HG03439 (cell line): ENCODE measurements around the gene ZNF521.

ENCODE experiments used
- ATAC-seq: cut with Tn5 transposase; IDR thresholded peaks from one replicate; pipeline ENCODE4 v1.9.1; 2021; ENCODE audit warnings: mild to moderate bottlenecking, moderate library complexity; ENCODE audit not compliant: unreplicated experiment

Gene ZNF521

GRCh38 chr18:25171334-25171733, 180.6 kb downstream of the ZNF521 start:
- ATAC-seq = no peak

- no peak for ATAC-seq
Measured at GRCh38 chr18:25170402-25170801, 181.6 kb downstream of the ZNF521 start.

GRCh38 chr18:25169701-25170100, 182.3 kb downstream of the ZNF521 start:
- no peak for ATAC-seq

GRCh38 chr18:25167612-25168410, 184.2 kb downstream of the ZNF521 start:
- ATAC-seq = no peak

GRCh38 chr18:25166113-25166512, 185.9 kb downstream of the ZNF521 start:
- no peak for ATAC-seq

DNA sequence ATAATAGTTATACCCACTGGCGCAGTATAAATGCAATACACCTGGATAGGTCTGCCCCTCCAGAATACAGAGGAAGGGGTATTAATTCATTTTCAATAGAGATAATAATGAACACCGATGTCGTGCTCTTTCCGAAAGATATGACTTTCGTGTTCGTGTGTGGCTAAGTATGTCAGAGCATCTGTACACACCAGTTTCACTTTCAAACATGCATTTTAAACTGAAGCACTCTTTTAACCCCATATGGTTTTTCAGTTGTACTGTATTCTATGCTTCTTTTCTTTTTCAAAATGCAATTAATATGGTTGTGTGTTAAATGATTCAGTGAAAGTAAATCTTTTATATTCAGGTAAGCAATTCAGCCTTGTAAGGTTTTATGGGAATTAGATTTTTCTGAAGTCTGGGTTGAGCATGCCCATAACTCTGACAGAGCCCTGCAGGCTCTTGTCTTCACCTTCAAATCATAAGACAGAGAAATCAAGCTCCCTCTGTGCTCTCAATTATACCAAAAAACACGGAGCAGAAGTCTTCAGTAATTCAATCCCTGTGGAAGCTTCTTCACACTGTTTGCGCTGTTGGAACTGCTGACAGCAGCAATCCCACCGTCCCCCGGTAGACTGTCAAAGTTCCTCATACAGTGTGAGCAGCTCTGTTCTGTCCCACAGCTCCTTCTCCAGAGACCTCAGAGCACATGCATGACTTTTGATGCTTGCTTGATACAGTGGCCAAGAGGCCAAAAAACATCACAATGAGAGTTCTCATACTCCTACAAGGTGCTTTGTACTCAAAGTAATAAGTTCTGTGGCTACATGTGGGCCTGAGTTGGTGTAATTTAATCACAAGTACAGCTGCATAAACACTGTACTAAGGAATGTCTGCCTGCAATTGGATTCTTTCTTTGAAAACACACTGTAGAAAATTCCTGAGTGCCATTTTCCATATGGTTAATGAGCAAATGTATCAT, 186.8 kb downstream of the ZNF521 start:
- peak; percentile 86 for ATAC-seq

- peak; percentile 23 for ATAC-seq
Measured at GRCh38 chr18:25164211-25164847, 187.6 kb downstream of the ZNF521 start.

- no peak for ATAC-seq
Measured at GRCh38 chr18:25153426-25153825, 198.5 kb downstream of the ZNF521 start.

DNA sequence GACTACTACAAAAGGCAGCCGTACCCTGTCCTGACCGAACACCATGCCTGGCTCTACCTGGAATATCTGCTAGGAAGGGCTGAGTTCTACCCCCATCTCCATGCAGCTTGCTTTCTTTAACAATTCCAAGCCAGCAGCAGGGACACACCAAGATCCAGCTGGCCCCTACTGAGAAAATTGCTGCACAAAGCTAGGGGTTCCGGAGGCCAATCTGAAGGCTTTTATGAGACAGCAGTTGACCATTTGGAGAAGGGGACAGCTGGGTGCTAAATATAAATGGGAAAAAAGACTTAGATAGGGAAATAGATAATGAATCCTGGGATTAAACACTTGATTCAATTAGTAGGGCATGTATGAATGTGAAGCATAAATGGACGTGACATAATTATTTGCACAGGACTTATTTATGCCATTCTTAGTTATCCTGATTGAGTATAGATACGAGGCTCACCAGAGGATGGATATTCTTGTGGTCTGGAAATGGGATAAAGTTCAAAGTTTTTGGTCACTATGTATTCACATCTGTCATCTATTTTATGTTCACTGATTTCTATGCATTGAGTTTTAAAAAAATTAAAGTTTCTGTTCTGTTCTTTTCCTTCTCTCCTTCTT, 204.0 kb downstream of the ZNF521 start:
- ATAC-seq = no peak

DNA sequence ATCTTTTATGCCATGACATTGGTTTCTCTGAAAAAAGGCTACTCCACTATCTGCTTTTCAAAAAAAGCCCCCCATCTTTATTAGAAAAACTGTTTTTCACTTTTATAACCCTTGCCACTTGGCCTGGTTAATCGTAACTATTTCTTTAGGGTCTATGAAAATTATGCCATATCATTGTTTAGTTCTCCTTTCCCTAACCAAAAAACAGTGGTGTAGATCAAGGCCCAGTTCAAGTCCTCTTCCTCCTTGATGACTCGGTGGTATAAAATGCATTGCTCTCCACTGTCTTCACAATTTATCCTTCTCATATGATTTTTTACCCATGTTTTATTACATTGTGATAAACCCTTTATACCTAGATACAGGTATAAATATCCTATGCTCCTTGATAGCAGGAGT, 205.5 kb downstream of the ZNF521 start:
- ATAC-seq = no peak

DNA sequence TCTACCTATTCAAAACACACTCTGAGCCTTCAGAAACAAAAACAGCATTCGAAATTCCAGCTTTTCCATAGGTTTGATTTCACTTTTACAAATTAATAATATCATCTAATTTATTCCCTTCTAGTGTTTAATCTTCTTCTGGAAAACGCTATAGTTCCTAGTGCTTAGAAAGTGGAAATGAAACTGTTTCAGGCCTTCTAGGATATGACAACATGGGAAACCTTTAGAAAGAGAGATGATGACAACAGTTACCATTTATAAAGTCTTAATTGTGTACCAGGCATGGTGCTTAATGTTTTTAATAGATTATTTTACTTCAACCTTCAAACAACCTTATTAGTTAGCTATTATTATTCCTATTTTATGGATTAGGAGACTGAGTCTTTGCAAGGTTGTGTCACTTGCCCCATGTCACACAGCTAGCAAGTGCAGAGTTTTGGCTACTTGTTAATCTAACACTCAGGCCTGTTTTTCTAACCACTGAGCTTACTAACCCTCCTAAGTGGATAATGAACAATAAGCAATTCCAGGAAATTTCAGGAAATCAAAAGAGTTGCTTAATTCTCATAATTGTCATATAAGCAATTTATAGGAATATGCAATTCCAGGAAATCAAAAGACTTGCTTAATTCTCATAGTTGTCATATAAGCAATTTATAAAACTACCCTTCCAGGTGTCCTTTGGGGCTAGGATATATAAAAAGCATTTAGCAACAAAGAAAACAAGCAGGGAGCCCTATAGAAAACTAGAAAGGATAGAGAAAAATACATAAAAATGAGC, 206.0 kb downstream of the ZNF521 start:
- no peak for ATAC-seq

GRCh38 chr18:25144820-25145219, 207.1 kb downstream of the ZNF521 start:
- ATAC-seq = no peak

- ATAC-seq = no peak
Measured at GRCh38 chr18:25141886-25142285, 210.1 kb downstream of the ZNF521 start.

- no peak for ATAC-seq
Measured at GRCh38 chr18:25141399-25141798, 210.6 kb downstream of the ZNF521 start.

GRCh38 chr18:25140962-25141308, 211.0 kb downstream of the ZNF521 start:
- no peak for ATAC-seq

- no peak for ATAC-seq
Measured at GRCh38 chr18:25140124-25140961, 211.6 kb downstream of the ZNF521 start.

DNA sequence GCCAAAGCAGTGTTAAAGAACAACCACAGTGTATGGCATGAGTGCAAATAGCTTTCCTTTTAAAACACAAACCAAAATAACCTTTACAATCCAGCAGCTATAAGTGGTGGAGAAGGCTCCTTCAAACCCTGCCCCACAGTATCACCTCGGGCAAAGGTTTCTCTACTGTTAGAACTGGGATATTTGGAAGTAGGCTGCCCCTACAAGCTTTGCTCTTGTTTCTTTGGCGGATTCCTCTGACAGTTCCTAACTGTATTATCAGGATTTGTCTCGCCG, 214.8 kb downstream of the ZNF521 start:
- ATAC-seq = no peak

DNA sequence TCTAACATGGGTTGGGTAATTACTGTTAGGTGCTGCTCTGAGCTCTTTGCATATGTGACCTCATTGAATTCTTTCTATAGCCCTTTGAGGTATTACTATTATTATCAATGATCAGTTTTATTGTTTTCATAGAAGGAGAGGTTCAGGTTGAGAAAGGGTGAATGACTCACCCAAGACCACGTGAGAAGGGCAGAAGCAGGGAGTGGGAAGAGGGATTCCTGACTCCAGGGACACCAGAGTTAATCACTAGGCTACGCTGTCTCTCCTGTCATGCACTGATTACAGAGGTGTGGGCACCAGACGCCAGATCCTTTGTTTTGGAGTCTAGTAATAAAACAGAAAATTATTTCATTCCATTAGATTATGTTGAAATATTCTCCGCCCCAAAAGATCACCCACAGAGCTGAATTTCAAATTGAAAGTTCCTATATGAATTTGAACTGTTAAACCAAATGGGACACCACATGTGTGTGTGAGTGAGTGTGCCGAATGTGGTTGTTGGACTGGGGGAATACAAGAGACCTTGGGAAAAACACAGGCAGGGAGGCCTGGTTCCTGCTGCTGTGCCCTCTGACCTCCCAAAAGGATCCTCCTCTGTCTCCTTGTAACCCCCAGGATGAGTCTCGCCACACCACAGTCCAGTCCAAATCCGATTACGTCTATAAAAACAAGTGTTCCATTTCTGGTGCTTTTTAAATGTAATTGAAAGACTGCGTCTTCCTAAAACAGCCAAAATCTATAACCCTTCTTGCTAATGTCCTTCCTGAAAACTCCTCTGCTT, 215.4 kb downstream of the ZNF521 start:
- no peak for ATAC-seq

DNA sequence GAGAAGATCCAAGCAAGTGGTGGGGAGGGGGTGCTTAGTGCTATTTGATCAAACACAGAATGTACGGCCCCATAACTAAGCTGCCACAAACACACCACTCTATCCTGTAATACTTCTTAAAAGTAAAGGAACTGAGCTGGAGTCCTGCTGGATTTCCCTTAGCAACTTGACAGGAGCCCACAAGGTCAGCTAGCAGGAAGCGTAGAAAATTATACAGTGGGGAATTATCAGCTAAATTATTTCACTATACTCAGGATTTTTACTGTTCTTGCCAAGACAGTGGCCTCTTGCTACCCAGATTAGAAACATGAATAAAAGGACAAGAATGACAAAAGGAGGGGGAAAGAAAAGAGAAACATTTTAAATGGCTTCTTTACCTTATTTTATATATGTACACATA, 217.1 kb downstream of the ZNF521 start:
- ATAC-seq = no peak
